HepG2 (cell line): ENCODE results near the gene CCR5AS.

Source experiments
- ATAC-seq: fragments of 200-7000 bp; cut with Tn5 transposase; 3 replicates; pipeline ENCODE4 v1.9.1; 2020; ENCODE audit warnings: mild to moderate bottlenecking, moderate library complexity
- BruUV-seq: library from RNA; stranded (reverse); fragments of 400-500 nt; replicated peaks from 2 replicates; lab custom pipeline; 2021; lab: Mats Ljungman, UMichigan
- CTCF ChIA-PET: fragments of 300-600 bp; formaldehyde crosslinking; extraction: SDS; loops from one replicate; lab custom pipeline; 2021; ENCODE audit warnings: low total read pairs, inconsistent platforms, low intra/inter-chr PET ratio; lab: Yijun Ruan, JAX
- POLR2A ChIA-PET: fragments of 350-600 bp; sonication (Branson Sonifier 250); formaldehyde crosslinking; loops from one replicate; lab custom pipeline; 2020; ENCODE audit warnings: antibody characterized with exemption, inconsistent platforms; lab: Yijun Ruan, JAX
- DNase-seq: peaks from one replicate; pipeline ENCODE4 v3.0.0-alpha.2; 2015; ENCODE audit warnings: low spot score
- FAIRE-seq: peaks from 3 replicates; lab custom pipeline; 2011; peaks lifted over from hg19 to GRCh38; lab: Jason Lieb, UNC
- H2AFZ ChIP-seq: one replicate; pipeline ENCODE4 v1.6.1; 2011; ENCODE audit warnings: low read length, inconsistent platforms
- H3K27ac ChIP-seq: fragments of 300-600 bp; 3 replicates; pipeline ENCODE4 v1.8.0; 2011; ENCODE audit warnings: mixed run types, mild to moderate bottlenecking, mixed read lengths, low read length, inconsistent platforms; ENCODE audit not compliant: insufficient read depth; ENCODE audit errors: extremely low read length
- H3K27me3 ChIP-seq, 2 experiments: fragments of 200-600 bp in 1 of 2; 2 replicates in 1 of 2; 3 replicates in 1 of 2; pipeline versions ENCODE4 v1.6.0 to v1.8.0; 2011; ENCODE audit warnings: low read length in 2 of 2, mild to moderate bottlenecking in 2 of 2, moderate library complexity in 2 of 2, inconsistent platforms in 1 of 2; ENCODE audit not compliant: insufficient read depth in 2 of 2, control insufficient read depth in 1 of 2
- H3K36me3 ChIP-seq, 2 experiments: fragments of 200-600 bp in 1 of 2; replicated peaks in 1 of 2; 2 replicates in 1 of 2; 3 replicates in 1 of 2; pipeline versions ENCODE4 v1.5.1 to v1.8.0; 2011; ENCODE audit warnings: low read length in 2 of 2, inconsistent platforms in 1 of 2; ENCODE audit not compliant: insufficient read depth in 2 of 2, control insufficient read depth in 1 of 2
- H3K4me1 ChIP-seq: 2 replicates; pipeline ENCODE4 v1.5.1; 2012; ENCODE audit warnings: low read length, inconsistent platforms; ENCODE audit not compliant: insufficient read depth
- H3K4me2 ChIP-seq: 2 replicates; pipeline ENCODE4 v1.6.0; 2011; ENCODE audit warnings: low read depth, low read length, inconsistent platforms
- H3K4me3 ChIP-seq, 3 experiments: fragments of 200-600 bp in 1 of 3; sonication (generic), shearing (Covaris generic) in 1 of 3; replicated peaks in 1 of 3; 2 replicates each; pipeline ENCODE4 v1.5.1; 2011 to 2016; ENCODE audit warnings: low read length in 3 of 3, inconsistent platforms in 2 of 3, low read depth in 2 of 3, mild to moderate bottlenecking in 2 of 3, control low read depth in 1 of 3, mixed read lengths in 1 of 3; ENCODE audit not compliant: insufficient read depth in 1 of 3
- H3K79me2 ChIP-seq: one replicate; pipeline ENCODE4 v1.6.1; 2011; ENCODE audit warnings: low read length, inconsistent platforms; ENCODE audit not compliant: insufficient read depth
- H3K9ac ChIP-seq: 2 replicates; pipeline ENCODE4 v1.6.0; 2011; ENCODE audit warnings: mild to moderate bottlenecking, low read depth, low read length, inconsistent platforms; ENCODE audit not compliant: insufficient read depth
- H3K9me3 ChIP-seq: 2 replicates; pipeline ENCODE4 v1.5.1; 2012; ENCODE audit warnings: mild to moderate bottlenecking, low read length
- H4K20me1 ChIP-seq: 2 replicates; pipeline ENCODE4 v1.6.0; 2011; ENCODE audit warnings: inconsistent platforms, mild to moderate bottlenecking, low read length, moderate library complexity; ENCODE audit not compliant: insufficient read depth
- KMT2A ChIP-seq: sonication (generic); formaldehyde crosslinking; IDR thresholded peaks from 2 replicates; pipeline ENCODE4 v1.4.0; 2020; ENCODE audit warnings: missing genetic modification reagents
- MZF1 ChIP-seq: sonication (generic); formaldehyde crosslinking; IDR thresholded peaks from 2 replicates; pipeline ENCODE4 v1.8.1; 2023; ENCODE audit warnings: mild to moderate bottlenecking, missing genetic modification reagents, borderline replicate concordance
- NONO ChIP-seq, 2 experiments: fragments of 450-650 bp in 1 of 2; sonication (generic) in 1 of 2; formaldehyde crosslinking in 1 of 2; IDR thresholded peaks in 1 of 2; conservative IDR thresholded peaks in 1 of 2; 2 replicates each; pipeline versions ENCODE4 v1.6.1 to v1.8.0; 2017 to 2022; ENCODE audit warnings: mild to moderate bottlenecking in 1 of 2, missing genetic modification reagents in 1 of 2, moderate library complexity in 1 of 2
- NR2F6 ChIP-seq, 2 experiments: IDR thresholded peaks; 2 replicates each; pipeline ENCODE4 v1.6.1; 2016; ENCODE audit warnings: antibody characterized with exemption in 1 of 2, mild to moderate bottlenecking in 1 of 2
- ONECUT2 ChIP-seq: sonication (generic); formaldehyde crosslinking; IDR thresholded peaks from 2 replicates; pipeline ENCODE4 v1.4.0; 2020; ENCODE audit warnings: missing genetic modification reagents
- SALL1 ChIP-seq: sonication (generic); formaldehyde crosslinking; IDR thresholded peaks from 2 replicates; pipeline ENCODE4 v1.8.0; 2022; ENCODE audit warnings: mild to moderate bottlenecking, missing genetic modification reagents
- SIN3A ChIP-seq: IDR thresholded peaks from 2 replicates; pipeline ENCODE4 v1.6.1; 2011; ENCODE audit warnings: low read depth, mild to moderate bottlenecking, control low read depth, low read length, borderline replicate concordance
- SNRNP70 ChIP-seq: fragments of 200-400 bp; formaldehyde crosslinking; IDR thresholded peaks from 2 replicates; pipeline ENCODE4 v1.6.1; 2017; ENCODE audit warnings: mild to moderate bottlenecking, low read depth, low read length, moderate library complexity
- SP2 ChIP-seq: sonication (generic); formaldehyde crosslinking; IDR thresholded peaks from 2 replicates; pipeline ENCODE4 v1.5.1; 2020; ENCODE audit warnings: mild to moderate bottlenecking, missing genetic modification reagents
- ZFAT ChIP-seq: sonication (generic); formaldehyde crosslinking; conservative IDR thresholded peaks from 2 replicates; pipeline ENCODE4 v1.8.1; 2023; ENCODE audit warnings: missing genetic modification reagents, inconsistent platforms
- WGBS: methylation state at CpG from one replicate; pipeline ENCODE4 v1.1.6; 2017; ENCODE audit warnings: low lambda C conversion rate; 5-methylcytosine and 5-hydroxymethylcytosine counted together
- in situ Hi-C: cut with HindIII; loops from 2 replicates; pipeline ENCODE4 v1.10.0; 2017; ENCODE audit warnings: low pct_unique_long_range_greater_than_20kb; ENCODE audit not compliant: extremely low pct_ligation_motif_present
- intact Hi-C: fragments of 100-400 bp; cut with micrococcal nuclease; formaldehyde crosslinking; loops from one replicate; pipeline ENCODE4 v1.10.0; 2022; ENCODE audit not compliant: unreplicated experiment
- TF ChIP-seq, protein P1 (sequence below): sonication (generic); formaldehyde crosslinking; IDR thresholded peaks from 2 replicates; pipeline ENCODE4 v1.5.0; 2020; ENCODE audit warnings: missing genetic modification reagents
- TF ChIP-seq, protein P2 (sequence below): IDR thresholded peaks from 2 replicates; pipeline ENCODE4 v1.4.0; 2020; ENCODE audit warnings: mild to moderate bottlenecking, missing genetic modification reagents
- TF ChIP-seq, protein P3 (sequence below): sonication (generic); formaldehyde crosslinking; IDR thresholded peaks from 2 replicates; pipeline ENCODE4 v1.8.0; 2022; ENCODE audit warnings: missing genetic modification reagents, low read depth, mild to moderate bottlenecking, borderline replicate concordance
- TF ChIP-seq, protein P4 (sequence below): sonication (generic); formaldehyde crosslinking; IDR thresholded peaks from 2 replicates; pipeline ENCODE4 v1.5.0; 2020; ENCODE audit warnings: missing genetic modification reagents
- TF ChIP-seq, protein P5 (sequence below): sonication (generic); formaldehyde crosslinking; IDR thresholded peaks from 2 replicates; pipeline ENCODE4 v1.5.1; 2020; ENCODE audit warnings: missing genetic modification reagents, mild to moderate bottlenecking, borderline replicate concordance
- TF ChIP-seq, protein P6 (sequence below): sonication (generic); formaldehyde crosslinking; IDR thresholded peaks from 2 replicates; pipeline ENCODE4 v1.8.1; 2022; ENCODE audit warnings: mild to moderate bottlenecking, missing genetic modification reagents

Gene CCR5AS

DNA sequence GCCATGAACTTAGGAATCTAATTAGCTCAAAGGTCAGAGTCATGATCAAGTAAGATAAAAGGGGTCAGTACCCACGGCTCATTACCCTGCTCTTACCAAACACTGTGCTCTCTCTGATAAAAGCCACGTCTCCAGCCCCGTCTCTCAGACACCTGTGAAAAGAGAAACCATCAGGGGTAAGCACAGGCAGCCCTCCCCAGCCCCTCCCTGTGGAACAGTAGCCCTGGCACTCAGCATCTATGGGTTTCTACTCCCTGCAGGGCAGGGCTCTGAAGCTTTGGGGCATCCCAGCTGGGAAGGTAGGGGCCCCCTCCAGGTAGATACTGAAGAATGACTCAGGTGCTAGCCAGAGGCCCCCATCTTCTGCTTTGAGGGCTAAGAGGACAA lies 47.3 kb upstream of the CCR5AS start:
- 4% methylated on average over 3 of the region's 3 CpGs for WGBS
- in situ Hi-C loops (no loop called here), intact Hi-C loops (no loop called here)
- ChIA-PET CTCF (no interaction called here), POLR2A (no interaction called here)
- Histone ChIP-seq H3K4me1 (no peaks in the 10 kb centered on the region), H3K4me2 (no peak overlapping the region), H3K79me2 (no peaks in the 10 kb centered on the region), H3K27me3 (peaks cover 3 to 19% of the 10 kb centered on the region in 2 experiments; a peak in 3 of 5 replicates), H3K9ac (no peak overlapping the region), H3K4me3 (no peak overlapping the region), H3K27ac (no peak overlapping the region), H3K9me3 (no peaks in the 10 kb centered on the region), H2AFZ (no peak overlapping the region), H3K36me3 (no peaks in the 10 kb centered on the region), H4K20me1 (no peaks in the 10 kb centered on the region)
- no peak for ATAC-seq
- no peak for DNase-seq
- BruUV-seq, result no TSS peak
- FAIRE-seq, result no peak
- TF ChIP-seq, protein P1, sequence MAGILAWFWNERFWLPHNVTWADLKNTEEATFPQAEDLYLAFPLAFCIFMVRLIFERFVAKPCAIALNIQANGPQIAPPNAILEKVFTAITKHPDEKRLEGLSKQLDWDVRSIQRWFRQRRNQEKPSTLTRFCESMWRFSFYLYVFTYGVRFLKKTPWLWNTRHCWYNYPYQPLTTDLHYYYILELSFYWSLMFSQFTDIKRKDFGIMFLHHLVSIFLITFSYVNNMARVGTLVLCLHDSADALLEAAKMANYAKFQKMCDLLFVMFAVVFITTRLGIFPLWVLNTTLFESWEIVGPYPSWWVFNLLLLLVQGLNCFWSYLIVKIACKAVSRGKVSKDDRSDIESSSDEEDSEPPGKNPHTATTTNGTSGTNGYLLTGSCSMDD (CRISPR knock-in tag), result no peak
- TF ChIP-seq SP2 (CRISPR knock-in tag) (no peak), SNRNP70 (no peak), NR2F6 (IDR thresholded peaks at IDR 0.05) (no peak), NR2F6 (CRISPR knock-in tag; IDR thresholded peaks at IDR 0.05) (no peak), MZF1 (CRISPR knock-in tag) (no peak), SALL1 (CRISPR knock-in tag) (no peak), ONECUT2 (CRISPR knock-in tag) (no peak), ZFAT (CRISPR knock-in tag) (no peak), SIN3A (no peak), KMT2A (CRISPR knock-in tag) (no peak), NONO (IDR thresholded peaks at IDR 0.05) (no peak), NONO (CRISPR knock-in tag; conservative IDR thresholded peaks at IDR 0.05) (no peak)
- TF ChIP-seq, protein P2, sequence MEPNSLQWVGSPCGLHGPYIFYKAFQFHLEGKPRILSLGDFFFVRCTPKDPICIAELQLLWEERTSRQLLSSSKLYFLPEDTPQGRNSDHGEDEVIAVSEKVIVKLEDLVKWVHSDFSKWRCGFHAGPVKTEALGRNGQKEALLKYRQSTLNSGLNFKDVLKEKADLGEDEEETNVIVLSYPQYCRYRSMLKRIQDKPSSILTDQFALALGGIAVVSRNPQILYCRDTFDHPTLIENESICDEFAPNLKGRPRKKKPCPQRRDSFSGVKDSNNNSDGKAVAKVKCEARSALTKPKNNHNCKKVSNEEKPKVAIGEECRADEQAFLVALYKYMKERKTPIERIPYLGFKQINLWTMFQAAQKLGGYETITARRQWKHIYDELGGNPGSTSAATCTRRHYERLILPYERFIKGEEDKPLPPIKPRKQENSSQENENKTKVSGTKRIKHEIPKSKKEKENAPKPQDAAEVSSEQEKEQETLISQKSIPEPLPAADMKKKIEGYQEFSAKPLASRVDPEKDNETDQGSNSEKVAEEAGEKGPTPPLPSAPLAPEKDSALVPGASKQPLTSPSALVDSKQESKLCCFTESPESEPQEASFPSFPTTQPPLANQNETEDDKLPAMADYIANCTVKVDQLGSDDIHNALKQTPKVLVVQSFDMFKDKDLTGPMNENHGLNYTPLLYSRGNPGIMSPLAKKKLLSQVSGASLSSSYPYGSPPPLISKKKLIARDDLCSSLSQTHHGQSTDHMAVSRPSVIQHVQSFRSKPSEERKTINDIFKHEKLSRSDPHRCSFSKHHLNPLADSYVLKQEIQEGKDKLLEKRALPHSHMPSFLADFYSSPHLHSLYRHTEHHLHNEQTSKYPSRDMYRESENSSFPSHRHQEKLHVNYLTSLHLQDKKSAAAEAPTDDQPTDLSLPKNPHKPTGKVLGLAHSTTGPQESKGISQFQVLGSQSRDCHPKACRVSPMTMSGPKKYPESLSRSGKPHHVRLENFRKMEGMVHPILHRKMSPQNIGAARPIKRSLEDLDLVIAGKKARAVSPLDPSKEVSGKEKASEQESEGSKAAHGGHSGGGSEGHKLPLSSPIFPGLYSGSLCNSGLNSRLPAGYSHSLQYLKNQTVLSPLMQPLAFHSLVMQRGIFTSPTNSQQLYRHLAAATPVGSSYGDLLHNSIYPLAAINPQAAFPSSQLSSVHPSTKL (CRISPR knock-in tag), result no peak
- TF ChIP-seq, protein P3, sequence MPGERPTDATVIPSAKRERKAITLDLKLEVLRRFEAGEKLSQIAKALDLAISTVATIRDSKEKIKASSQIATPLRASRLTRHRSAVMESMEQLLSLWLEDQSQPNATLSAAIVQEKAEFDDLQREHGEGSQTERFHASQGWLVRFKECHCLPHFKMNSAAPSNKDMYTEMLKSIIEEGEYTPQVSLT (CRISPR knock-in tag), result no peak
- TF ChIP-seq, protein P4, sequence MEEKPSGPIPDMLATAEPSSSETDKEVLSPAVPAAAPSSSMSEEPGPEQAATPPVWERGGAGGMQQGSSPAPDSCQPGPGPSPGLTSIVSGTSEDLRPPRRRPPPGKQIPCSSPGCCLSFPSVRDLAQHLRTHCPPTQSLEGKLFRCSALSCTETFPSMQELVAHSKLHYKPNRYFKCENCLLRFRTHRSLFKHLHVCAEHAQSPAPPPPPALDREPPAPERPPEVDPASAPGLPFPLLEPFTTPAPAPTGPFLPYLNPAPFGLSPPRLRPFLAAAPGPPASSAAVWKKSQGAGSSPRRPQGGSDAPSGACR, result no peak
- TF ChIP-seq, protein P5, sequence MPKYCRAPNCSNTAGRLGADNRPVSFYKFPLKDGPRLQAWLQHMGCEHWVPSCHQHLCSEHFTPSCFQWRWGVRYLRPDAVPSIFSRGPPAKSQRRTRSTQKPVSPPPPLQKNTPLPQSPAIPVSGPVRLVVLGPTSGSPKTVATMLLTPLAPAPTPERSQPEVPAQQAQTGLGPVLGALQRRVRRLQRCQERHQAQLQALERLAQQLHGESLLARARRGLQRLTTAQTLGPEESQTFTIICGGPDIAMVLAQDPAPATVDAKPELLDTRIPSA (CRISPR knock-in tag), result no peak
- TF ChIP-seq, protein P6, sequence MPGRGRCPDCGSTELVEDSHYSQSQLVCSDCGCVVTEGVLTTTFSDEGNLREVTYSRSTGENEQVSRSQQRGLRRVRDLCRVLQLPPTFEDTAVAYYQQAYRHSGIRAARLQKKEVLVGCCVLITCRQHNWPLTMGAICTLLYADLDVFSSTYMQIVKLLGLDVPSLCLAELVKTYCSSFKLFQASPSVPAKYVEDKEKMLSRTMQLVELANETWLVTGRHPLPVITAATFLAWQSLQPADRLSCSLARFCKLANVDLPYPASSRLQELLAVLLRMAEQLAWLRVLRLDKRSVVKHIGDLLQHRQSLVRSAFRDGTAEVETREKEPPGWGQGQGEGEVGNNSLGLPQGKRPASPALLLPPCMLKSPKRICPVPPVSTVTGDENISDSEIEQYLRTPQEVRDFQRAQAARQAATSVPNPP, result no peak
- TF ChIP-seq, all 625 proteins: peak for 0
